GM12875 (cell line): ENCODE measurements around the gene VDR.

Experiments
- H3K4me3 ChIP-seq: one replicate; pipeline ENCODE4 v1.5.1; 2011; ENCODE audit warnings: low read depth, low read length, control low read depth
- CTCF ChIP-seq: IDR thresholded peaks from 2 replicates; pipeline ENCODE4 v1.5.1; 2011; ENCODE audit warnings: low read depth, mild to moderate bottlenecking, control low read depth, inconsistent platforms, low read length, moderate library complexity, borderline replicate concordance; ENCODE audit not compliant: insufficient read depth

The VDR gene

GRCh38 chr12:47838286-47838931, 66.4 kb downstream of the VDR start:
- TF ChIP-seq CTCF: peak; percentile 47; the same call in 1 of the 2 replicates
- H3K4me3 ChIP-seq: no peak overlapping the region

GRCh38 chr12:47837190-47838171, 67.3 kb downstream of the VDR start:
- peak; percentile 74 for TF ChIP-seq CTCF
- no peak overlapping the region for H3K4me3 ChIP-seq

GRCh38 chr12:47835831-47836155, 69.0 kb downstream of the VDR start:
- no peak for TF ChIP-seq CTCF
- no peak overlapping the region for H3K4me3 ChIP-seq

GRCh38 chr12:47835006-47835830, 69.6 kb downstream of the VDR start:
- H3K4me3 ChIP-seq: no peak overlapping the region
- no peak for TF ChIP-seq CTCF

- TF ChIP-seq CTCF: no peak
- no peak overlapping the region for H3K4me3 ChIP-seq
Measured at GRCh38 chr12:47834199-47834903, 70.4 kb downstream of the VDR start.

GRCh38 chr12:47833591-47834012, 71.2 kb downstream of the VDR start:
- no peak overlapping the region for H3K4me3 ChIP-seq
- no peak for TF ChIP-seq CTCF
